Astrocyte of the hippocampus (primary cell): Measurements from ENCODE around the gene CLASP1.
A peak's percentile ranks its signal among the peaks of the same experiment; 100 is the strongest.
"Not testable (repeated sequence)": the region's sequence is repeated elsewhere in the genome, so short reads cannot be mapped to it uniquely, and the experiment has no call there.

ENCODE experiments used
- DNase-seq: peaks from one replicate; pipeline ENCODE4 v3.0.0; 2011; ENCODE audit warnings: low read depth, low spot score

CLASP1 gene

DNA sequence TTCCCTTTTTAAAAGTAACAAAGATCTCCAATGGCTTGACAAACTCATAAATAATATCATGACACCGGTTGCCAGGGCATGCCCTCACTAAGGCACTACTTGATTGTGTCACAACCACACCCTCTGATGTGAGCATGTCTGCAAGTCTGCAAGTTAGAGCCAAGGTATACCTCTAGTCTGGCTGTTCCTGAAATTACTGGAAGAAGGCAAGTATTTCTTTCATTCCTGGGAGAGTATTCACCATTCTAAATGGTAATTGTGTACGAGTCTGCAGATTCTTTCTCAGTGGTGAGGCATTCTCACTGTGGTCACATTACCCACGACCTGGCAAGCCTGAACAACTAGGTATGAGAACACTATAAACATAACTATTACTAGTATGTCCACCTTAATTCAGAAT lies 144.3 kb downstream of the CLASP1 start:
- DNase-seq = peak; percentile 97

DNA sequence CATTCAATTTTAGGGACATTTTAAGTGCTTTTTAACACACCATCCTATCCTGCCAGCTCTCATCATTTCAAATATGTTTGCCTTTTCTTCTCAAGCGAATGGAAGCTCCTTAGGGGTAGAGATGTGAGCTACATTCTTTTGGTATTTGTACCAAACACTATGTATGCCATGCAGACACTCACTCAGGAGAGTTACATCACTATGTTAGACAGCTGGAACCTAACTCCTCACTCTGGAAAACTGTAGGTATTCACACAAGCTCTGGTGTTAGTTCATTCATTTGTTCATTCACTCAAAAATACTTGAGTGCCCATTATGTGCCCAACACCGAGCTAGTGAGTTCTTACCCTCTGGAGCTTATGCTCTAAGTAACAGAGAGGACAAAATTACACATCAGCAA lies 144.9 kb downstream of the CLASP1 start:
- DNase-seq = no peak

DNA sequence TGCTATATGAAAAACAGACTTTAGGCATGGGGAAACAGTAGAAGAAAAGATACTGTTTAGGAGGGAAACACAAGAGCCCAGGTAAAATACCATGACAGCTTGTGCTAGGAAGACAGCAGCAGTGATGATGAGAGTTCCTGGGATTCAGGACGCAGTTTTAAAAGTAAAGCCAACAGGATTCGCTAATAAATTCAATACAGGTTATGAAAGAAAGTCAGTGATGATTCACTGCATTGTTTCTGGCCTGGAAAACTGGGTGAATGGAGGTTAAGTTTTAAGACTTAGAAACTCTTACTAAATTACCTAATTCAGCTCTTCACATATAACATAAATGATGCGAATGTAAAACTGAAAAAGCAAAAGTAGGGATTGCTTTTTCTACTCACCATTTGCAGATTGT lies 146.5 kb downstream of the CLASP1 start:
- peak; percentile 51 for DNase-seq

DNA sequence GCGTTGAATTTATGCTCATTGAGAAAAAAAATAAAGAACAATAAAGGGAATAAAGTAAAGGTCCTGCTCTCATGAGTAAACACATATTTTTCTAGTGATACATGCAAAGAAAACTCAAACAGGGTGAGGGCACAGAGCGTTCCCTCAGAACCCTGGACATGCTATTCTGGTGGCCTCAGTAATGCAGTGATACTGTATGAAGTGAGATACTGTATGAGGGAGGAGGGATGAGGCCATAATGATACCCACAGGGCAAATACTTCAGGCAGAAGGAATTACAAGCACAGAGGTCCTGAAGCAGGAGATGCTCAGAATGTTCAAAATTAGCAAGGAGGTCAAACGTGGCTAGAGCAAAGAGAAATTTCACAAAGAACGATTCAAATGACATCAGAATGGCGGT lies 147.0 kb downstream of the CLASP1 start:
- DNase-seq = peak; percentile 82

DNA sequence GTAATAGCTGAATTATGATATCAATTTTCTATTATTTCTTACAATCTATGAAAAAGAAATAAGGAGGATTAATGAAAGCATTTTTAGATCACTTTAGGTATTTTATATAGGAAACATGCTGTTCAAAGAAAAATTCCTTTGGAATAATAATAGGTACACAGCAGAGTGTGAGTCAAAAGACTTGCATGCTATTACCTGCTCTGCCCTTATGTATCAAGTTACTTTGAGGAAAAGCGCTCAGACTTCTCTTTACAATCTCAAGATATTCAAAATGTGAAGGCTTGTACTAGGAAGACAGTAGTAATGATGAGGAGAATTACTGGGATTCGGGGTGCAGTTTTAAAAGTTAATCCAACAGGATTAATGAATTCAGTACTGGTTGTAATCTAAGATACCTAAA lies 147.7 kb downstream of the CLASP1 start:
- peak; percentile 34 for DNase-seq

DNA sequence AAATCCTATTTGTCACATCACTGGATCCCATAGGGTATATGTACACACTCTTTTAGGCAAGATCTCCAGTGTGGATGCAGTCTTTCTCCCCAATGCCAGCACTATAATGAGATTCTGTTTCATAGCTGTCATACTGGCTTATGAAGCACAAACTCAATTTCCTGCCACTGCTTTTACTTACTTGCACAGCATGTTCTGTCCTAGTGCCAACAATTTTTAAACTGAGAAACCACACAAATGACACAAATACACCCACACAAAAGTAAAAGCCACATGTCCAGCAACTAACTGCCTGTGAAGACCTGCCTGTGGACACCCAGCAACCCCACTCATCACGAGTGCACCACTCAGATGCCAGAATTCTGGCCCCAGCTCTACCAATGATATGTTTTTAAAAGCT lies 148.2 kb downstream of the CLASP1 start:
- peak; percentile 80 for DNase-seq

DNA sequence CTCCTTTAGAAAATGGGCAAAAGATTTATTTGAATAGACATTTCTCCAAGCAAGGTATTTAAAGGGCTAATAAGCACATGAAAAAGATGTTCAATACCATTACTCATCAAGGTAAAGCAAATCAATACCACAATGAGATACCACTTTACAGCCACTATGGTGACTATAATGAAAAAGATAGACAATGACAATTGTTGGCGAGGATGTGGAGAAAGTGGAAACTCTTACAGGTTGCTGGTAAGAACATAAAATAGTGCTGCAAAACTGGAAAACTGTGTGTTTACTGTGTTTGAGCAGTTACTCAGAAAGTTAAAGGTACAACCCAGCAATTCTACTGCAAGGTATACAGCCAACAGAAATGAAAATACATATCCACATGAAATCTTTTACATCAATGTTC lies 150.5 kb downstream of the CLASP1 start:
- DNase-seq = no peak

DNA sequence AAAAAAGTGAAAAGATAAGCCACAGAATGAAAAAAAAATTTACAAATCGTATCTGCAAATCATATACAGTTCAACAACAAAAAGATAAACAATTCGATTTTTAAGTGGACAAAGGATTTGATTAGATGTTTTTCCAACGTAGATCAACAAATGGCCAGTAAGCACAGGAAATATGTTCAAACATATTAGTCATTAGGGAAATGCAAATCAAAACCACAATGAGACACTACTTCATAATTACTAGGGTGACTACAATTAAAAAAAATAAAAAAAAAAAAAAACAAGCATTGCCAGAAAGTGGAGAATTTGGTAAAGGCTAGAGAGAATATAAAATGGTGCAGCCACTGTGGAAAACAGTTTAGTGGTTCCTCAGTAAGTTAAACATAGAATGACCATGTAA lies 156.9 kb downstream of the CLASP1 start:
- no peak for DNase-seq

DNA sequence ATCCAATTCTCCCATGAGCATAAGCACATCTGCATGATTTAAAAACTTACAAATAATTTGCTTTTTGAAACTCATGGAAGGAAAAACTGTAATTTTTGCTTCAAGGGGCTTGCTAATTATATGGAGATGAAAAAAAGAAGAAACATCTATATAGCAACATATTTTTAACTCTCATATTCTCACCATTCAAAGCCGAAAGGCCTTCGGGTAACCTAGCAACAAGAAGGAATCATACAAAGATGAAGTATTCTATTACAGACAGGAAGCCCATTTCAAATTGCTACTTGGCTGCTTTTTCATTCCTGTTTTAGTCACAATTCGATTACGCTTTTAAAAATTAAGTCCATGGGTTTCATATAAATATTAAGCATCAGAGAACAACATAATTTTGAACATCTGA lies 157.7 kb downstream of the CLASP1 start:
- DNase-seq = no peak

DNA sequence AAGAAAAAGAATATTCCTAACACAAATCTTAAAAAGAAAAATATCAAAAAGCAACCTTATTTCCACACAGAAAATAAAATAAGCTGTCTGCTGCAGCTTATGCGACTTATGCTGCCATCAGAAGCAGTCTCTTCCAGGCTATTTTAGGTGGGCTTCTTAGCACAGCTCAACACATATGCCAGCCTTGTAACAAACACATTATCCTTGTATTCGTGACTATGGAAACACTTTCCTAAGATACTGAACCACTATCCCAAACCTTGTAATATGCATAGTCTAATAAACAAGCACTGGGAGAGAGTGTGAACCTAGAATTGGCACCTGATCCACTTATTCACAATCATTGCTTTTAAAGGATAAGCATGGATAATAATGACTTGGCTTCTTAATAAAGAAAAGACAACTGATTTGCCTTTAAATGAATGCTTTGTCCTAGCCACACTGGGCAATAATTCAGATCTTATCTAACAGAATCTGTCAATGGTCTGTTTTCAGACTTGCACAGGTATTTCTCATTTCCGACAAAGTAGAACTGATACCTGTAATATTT lies 158.6 kb downstream of the CLASP1 start:
- DNase-seq = no peak

DNA sequence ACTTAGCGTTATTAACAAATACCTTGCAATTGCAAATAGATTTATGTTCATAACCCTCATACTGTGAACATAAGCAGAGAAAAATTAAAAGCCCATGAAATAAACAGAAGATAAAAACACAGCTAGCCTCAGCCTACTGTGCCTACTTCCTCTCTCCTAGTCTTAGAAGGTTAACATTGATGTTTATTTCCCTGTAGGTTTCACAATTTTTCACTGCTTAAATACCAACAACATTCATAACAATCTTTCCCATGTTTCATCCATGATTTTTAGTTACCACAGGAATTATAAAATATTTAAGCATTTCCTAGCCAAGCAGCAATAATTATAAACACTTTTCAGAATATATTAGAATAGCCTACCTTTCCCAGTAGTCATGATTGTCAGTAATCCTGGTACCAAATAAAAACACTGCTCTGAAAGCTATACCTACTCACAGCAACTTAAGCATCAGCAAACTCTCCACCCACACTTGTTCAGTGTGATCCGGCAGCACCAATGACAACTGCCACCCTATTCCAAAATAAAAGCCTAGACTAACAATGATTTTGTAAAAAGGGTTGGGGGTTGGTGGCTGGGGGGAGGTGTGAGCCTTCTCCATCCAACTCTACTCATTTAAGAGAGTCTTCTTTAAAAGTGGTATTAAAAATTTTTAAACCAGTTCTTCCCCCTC lies 159.2 kb downstream of the CLASP1 start:
- no peak for DNase-seq

DNA sequence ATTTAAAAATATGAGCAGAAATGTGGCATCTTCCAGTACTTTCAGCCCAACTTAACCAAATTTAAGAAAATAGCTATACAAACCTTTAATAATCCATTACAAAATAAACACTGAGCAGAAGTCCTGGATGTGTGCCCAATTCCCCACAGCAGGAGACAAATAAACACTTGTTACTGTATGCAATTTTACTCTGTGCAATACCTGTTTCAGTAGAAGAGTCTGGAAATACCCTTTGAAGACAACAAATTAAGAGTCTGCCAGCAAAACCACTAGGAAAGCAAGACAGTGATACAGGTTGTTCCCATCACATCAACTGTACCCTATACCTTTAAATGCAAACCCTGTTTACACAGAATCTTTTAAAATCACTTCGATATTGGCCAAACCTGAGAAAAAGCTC lies 160.0 kb downstream of the CLASP1 start:
- DNase-seq = peak; percentile 52

DNA sequence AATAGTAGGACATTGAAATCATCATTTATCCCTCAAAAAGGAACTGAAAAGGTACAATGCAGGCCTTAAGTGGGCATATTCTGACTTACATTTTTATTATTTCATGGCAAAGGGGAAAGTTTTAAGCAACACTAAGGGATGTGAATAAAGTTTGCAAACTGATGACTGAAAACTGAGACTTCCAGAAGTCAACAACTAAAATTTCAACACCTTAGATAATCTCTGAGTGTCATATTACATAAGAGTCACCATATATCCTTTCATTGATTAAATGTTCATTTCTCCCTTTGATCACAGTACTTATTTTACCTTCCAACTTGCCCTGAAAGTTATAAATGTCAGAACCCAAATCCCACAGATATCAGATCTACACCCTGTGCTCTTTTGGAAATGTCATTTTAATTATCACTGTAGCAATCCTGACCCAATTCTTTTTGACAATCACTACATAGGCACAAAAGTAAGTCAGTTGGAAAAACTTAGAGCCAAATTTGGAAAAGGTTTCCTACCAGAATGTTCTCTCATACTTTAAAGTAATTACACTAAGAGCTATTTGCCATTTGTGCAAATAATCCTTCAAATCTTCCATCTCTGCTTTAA lies 163.0 kb downstream of the CLASP1 start:
- DNase-seq = no peak

DNA sequence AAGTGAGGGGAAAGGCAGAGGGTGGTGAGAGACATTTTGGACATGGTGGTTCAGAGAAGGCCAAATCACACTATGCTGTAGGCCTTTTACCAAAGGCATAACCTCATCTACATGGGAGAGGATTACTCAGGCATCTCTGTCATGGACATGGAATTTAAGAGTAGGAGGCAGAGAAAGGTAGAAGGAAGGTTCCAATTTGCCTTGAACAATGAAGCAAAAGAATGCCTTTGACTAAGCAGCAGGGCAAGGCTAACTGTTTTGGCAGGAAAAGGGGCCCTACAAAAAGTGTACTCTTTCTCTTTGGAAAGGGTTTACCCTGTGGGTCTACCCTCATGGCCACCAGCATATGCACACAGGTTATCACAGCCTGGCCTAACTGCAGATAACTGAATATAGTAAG lies 164.2 kb downstream of the CLASP1 start:
- DNase-seq = peak; percentile 86

DNA sequence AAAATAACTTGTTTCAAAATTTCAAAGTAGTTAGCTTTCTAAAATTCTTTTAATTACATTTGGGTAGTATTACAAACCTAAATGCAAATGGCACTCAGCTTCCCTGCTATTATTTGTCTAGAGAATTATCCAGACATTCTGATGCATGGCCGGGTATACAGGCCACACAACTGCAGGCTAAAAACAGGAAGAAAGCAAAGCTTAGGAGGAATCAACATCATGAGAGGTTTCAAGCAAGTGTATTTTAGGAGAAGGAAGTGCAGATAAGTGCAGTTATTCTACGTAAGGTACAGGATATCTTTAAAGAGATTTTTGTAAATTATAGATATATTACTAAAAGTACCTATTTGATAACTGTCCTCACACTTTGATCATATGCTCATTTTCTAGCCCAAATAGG lies 165.4 kb downstream of the CLASP1 start:
- no peak for DNase-seq

DNA sequence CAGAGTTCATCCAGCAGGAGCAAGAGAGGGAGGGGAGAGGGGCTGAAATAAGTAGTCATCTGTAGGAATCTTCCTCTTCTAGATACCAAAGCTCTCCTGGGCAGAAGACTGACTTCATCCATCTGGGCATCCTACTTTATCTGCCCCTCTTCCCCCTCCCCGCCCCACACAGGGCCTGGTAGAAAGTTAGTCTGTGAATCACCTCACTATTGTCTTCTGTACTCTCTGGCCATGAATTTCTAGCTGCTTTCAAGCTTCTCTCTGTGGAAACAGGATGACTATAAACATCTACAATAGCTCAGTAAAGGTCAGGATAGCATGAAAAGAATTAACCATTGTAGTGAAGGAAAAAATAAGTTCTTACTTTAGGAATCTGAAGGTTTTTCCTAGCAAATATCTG lies 166.2 kb downstream of the CLASP1 start:
- peak; percentile 68 for DNase-seq

DNA sequence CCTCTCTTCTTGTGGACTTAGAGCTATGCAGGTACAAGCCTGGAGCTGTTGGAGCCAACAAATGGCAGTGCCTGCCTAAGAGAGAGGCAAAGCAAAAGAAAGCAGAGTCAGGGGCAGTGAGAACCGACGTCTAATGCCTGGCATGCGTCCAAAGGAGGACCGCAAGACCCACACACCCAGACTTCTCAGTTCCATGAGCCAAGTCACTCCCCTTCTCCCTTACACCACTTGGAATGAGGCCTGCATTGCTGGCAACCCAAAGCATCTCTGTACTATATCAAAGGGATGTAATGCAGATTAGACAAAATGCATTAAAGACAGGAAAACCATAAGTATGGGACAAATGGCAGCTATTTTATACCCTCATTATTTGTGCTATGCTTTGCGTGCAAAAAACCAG lies 168.4 kb downstream of the CLASP1 start:
- peak; percentile 99 for DNase-seq

DNA sequence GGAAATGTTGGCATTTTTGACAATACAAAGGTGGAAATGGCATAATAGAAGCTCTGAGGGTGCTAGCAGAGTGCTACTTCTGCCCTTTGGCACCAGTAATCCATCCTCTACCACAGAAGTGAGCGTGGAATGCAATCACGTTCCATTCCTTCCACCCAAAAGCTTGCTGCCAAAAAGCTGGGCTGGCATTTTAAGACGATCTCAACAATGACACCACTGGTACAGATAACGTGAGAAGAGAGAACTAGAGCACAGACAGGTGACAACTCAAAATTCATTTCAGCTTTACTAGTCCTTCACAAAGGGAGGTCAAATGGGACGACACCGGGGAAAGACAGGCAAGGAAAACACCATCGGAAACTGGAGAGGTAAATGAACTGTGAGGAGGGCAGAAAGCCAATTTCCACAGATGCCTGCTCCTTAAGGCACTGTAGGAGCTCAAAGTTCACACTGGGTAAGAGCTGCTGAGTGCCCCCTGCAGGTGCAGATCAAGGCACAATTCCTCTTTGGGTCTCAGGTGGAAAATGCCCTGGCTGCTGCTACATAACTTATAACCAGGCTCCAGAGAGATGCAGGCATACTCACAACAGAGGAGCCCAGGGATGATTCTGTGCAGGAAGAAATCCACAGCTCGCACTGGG lies 169.3 kb downstream of the CLASP1 start:
- peak; percentile 80 for DNase-seq

DNA sequence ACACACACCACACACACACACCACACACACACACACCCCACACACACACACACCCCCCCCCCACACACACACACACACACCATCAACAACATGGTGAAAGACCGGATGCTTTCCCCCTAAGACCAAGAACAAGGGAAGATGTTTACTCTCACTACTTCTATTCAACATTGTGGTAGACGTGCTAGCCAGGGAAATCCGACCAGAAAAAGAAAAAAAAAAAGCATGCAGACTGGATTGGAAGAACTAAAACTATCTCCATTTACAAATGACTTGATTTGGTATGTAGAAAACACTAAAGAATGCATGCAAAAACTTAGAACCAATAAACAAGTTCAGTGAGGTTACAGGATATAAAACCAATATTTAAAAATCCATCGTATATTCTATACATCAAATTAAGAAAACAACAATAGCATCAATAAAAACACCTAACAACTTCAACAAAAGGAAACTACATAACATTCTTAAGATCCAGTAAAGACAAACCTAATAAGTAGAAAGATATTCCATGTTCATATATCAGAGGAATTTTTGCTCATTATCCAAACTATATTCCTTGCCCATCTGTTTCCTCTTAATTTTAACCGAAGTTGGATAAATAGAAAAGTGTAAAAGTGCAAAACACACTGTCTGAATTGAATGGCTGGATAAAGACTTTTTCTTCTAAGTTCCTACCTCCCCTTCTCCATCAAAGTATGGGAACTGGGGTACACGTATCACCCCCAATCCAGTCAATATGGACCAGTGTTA lies 170.1 kb downstream of the CLASP1 start:
- DNase-seq = no peak

DNA sequence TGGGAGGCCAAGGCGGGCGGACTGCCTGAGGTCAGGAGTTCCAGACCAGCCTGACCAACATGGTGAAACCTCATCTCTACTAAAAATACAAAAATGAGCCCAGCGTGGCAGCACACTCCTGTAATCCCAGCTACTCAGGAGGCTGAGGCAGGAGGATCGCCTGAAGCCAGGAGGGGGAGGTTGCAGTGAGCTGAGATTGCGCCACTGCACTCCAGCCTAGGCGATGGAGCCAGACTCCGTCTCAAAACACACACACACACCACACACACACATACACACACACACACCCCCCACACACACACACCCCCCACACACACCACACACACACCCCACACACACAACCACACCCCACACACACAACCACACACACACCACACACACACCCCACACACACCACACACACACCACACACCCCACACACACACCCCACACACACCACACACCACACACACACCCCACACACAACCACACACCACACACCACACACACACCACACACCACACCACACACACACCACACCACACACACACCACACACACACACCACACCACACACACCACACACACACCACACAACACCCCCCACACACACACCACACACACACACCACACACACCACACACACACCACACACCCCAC lies 170.8 kb downstream of the CLASP1 start:
- not testable (repeated sequence) for DNase-seq

DNA sequence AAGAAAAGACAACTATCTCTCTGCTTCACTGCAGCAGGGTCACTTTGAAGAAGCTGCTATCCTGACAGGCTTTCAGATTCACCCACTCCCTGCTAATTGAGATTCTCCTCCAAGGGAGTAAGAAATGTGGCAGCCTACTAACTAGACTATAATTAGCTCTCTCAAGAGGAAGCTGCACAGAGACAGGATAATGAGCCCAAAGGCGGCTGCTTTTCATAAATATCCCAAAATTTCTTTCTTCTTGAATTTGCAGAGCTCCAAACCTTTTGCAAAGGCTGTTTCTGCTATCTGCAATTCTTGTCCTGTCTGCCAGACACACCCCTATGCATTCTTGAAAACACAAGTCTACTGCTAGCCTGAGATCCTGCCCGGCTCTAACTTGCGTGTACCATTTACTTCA lies 172.6 kb downstream of the CLASP1 start:
- DNase-seq = no peak
